ENCODE results near the gene RIBC2.
"Not testable (repeated sequence)": the region's sequence is repeated elsewhere in the genome, so short reads cannot be mapped to it uniquely, and the experiment has no call there.

Gene RIBC2

GRCh38 chr22:45462034-45462655 lies 48.7 kb downstream of the RIBC2 start:
- DNase-seq (ENCODE audit: low read depth): no peak
- no peak overlapping the region for H3K4me3 ChIP-seq (ENCODE audit: low read length)
- no peak for TF ChIP-seq CTCF (IDR thresholded peaks at IDR 0.05; ENCODE audit: insufficient read depth, low read depth, low read length, missing control alignments)

DNA sequence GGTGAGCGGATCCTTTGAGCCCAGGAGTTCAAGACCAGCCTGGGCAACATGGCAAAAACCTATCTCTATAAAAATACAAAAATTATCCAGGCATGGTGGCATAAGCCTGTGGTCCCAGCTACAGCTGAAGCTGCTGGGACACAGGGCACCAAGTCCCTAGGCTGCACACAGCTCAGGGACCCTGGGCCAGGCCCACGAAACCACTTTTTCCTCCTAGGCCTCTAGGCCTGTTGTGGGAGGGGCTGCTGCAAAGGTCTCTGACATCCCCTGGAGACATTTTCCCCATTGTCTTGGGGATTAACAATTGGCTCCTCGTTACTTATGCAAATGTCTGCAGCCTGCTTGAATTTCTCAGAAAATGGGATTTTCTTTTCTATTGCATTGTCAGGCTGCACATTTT lies 50.2 kb downstream of the RIBC2 start:
- H3K4me3 ChIP-seq (ENCODE audit: low read length); DNase-seq (ENCODE audit: low read depth): not testable (repeated sequence)

- H3K4me3 ChIP-seq (ENCODE audit: low read length): no peak overlapping the region
- TF ChIP-seq CTCF (IDR thresholded peaks at IDR 0.05; ENCODE audit: insufficient read depth, low read depth, low read length, missing control alignments): no peak
- no peak for DNase-seq (ENCODE audit: low read depth)
Observed at GRCh38 chr22:45465633-45466032, 52.1 kb downstream of the RIBC2 start.

DNA sequence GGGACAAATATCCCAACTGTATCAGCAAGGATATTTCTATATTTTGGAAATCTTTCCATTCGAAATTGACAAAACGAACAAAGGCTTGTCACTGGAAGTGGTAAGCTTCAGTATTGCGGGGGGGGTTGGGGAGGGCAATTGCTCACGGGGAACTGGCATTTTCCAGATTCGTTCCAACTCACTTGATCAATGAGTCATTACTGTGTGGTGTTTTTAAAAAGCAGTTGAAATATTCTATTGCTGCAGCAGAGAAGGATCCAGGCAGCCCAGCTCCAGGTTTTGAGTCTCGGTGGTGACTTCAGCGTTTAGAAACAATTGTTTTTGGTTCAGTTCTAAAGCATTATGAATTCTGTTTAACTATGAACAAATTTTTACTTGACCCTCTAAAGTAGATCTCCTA lies 55.4 kb downstream of the RIBC2 start:
- peak; percentile 81 for DNase-seq (ENCODE audit: low read depth)
- H3K4me3 ChIP-seq (ENCODE audit: low read length): no peak overlapping the region

DNA sequence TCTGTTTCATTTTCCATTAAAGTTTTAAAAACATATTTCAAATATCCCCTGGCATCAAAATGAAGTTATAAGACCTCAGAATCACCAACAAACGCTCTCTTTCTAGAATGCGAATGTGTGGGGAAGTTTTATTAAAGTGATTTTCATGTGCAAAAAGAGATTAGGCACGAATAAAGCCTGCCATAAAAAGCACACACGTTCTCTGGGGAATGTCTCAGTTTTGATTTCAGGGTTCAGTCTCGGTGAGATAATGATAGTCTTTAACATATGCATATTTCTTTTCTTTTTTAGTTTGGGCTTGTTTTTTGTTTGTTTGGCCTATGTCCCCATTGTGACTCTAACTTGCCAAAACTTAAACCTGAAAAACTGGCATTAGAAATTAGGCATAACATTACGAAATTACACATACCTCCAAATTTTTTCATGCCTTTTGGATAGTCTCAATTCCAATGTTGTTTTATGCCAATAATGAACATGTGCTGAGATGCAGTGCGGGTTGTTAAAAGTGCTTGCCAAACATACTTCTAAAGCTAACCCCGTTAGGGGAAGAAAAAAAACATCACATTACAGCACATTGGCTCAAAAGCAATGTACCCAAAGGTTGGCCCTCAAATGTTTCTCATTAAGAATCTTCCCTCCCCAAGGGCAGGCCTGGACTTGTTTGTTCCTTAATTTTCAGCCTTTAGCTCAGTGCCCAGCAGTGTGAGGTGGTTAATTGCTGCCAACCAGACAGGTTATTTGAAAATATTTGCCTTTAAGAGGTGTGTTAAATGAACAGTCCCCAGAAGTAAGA lies 56.0 kb downstream of the RIBC2 start:
- no peak for TF ChIP-seq CTCF (IDR thresholded peaks at IDR 0.05; ENCODE audit: insufficient read depth, low read depth, low read length, missing control alignments)
- no peak overlapping the region for H3K4me3 ChIP-seq (ENCODE audit: low read length)
- peak; percentile 80 for DNase-seq (ENCODE audit: low read depth)

More for the DNA sequence above, 55.4 kb downstream of the RIBC2 start:
- TF ChIP-seq CTCF (IDR thresholded peaks at IDR 0.05; ENCODE audit: insufficient read depth, low read depth, low read length, missing control alignments): no peak

GRCh38 chr22:45470871-45471270 lies 57.4 kb downstream of the RIBC2 start:
- TF ChIP-seq CTCF (IDR thresholded peaks at IDR 0.05; ENCODE audit: insufficient read depth, low read depth, low read length, missing control alignments): no peak
- H3K4me3 ChIP-seq (ENCODE audit: low read length): no peak overlapping the region
- DNase-seq (ENCODE audit: low read depth): no peak

- H3K4me3 ChIP-seq (ENCODE audit: low read length): no peak overlapping the region
- DNase-seq (ENCODE audit: low read depth): peak; percentile 17
- TF ChIP-seq CTCF (IDR thresholded peaks at IDR 0.05; ENCODE audit: insufficient read depth, low read depth, low read length, missing control alignments): no peak
Observed at GRCh38 chr22:45472426-45472825, 58.9 kb downstream of the RIBC2 start.

Data from epithelial cell of esophagus (primary cell).